D721Med (cell line): Measurements from ENCODE around the gene ANGPT4.

Source experiments
- DNase-seq: peaks from one replicate; pipeline ENCODE4 v3.0.0; 2011; ENCODE audit warnings: low spot score; ENCODE audit not compliant: insufficient read length
- FAIRE-seq: peaks from 2 replicates; lab custom pipeline; 2011; peaks lifted over from hg19 to GRCh38; lab: Jason Lieb, UNC
- CTCF ChIP-seq: IDR thresholded peaks from 2 replicates; pipeline ENCODE4 v1.5.1; 2012; ENCODE audit warnings: mild to moderate bottlenecking, control low read depth; ENCODE audit not compliant: insufficient read depth; ENCODE audit errors: missing control alignments

ANGPT4 gene

GRCh38 chr20:914727-915498, 1.2 kb downstream of the ANGPT4 start:
- TF ChIP-seq CTCF = no peak
- no peak for FAIRE-seq
- DNase-seq = no peak

- DNase-seq (no peak), FAIRE-seq (no peak)
- TF ChIP-seq CTCF = no peak
Observed at GRCh38 chr20:913306-913849, 2.8 kb downstream of the ANGPT4 start.

- no peak for FAIRE-seq
- no peak for TF ChIP-seq CTCF
- DNase-seq = no peak
Observed at GRCh38 chr20:911882-912600, 4.1 kb downstream of the ANGPT4 start.

- no peak for DNase-seq
- no peak for FAIRE-seq
- no peak for TF ChIP-seq CTCF
Observed at GRCh38 chr20:910870-911770, 5.0 kb downstream of the ANGPT4 start.

- no peak for TF ChIP-seq CTCF
- FAIRE-seq = no peak
- no peak for DNase-seq
Observed at GRCh38 chr20:910132-910869, 5.8 kb downstream of the ANGPT4 start.

- FAIRE-seq (no peak), DNase-seq (no peak)
- TF ChIP-seq CTCF = no peak
Observed at GRCh38 chr20:909641-910040, 6.5 kb downstream of the ANGPT4 start.
